ENCODE data around the gene GOLGA6L7. TPM values are rescaled to one million over a fixed set of nuclear protein-coding genes. Genes with fewer than 3 reads are reported as not detected.
"Not testable (repeated sequence)": the region's sequence is repeated elsewhere in the genome, so short reads cannot be mapped to it uniquely, and the experiment has no call there.

The GOLGA6L7 gene
- total and polyA plus RNA-seq, 3 donors from 2014 or later: 4.3 to 15.7 (median 13.6) TPM

DNA sequence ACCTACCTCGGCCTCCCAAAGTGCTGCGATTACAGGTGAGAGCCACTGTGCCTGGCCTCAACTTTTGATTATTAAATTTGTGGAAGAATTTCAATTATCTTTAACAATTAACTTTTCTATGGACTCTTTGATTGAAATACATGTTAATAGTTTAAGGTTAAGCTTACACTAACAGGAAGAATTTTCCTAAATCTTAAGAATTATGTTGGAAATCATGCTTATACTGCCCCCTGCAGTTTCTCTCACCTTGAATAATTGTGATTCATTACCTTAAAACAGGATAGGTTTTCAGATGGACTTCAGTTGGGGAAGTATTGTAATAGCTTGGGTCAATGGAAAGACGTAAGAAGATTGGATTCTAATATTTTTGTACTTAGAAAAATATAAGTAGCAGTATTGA is 54.2 kb downstream of the GOLGA6L7 start:
- H3K4me3 ChIP-seq; H3K27me3 ChIP-seq; H3K9me3 ChIP-seq; H3K27ac ChIP-seq; DNase-seq; intact Hi-C loops (cut with DNase I; ENCODE audit: low total_unique reads); H3K4me1 ChIP-seq; H3K36me3 ChIP-seq (ENCODE audit: low read depth, missing control alignments): not testable (repeated sequence)
- TF ChIP-seq, protein P1, sequence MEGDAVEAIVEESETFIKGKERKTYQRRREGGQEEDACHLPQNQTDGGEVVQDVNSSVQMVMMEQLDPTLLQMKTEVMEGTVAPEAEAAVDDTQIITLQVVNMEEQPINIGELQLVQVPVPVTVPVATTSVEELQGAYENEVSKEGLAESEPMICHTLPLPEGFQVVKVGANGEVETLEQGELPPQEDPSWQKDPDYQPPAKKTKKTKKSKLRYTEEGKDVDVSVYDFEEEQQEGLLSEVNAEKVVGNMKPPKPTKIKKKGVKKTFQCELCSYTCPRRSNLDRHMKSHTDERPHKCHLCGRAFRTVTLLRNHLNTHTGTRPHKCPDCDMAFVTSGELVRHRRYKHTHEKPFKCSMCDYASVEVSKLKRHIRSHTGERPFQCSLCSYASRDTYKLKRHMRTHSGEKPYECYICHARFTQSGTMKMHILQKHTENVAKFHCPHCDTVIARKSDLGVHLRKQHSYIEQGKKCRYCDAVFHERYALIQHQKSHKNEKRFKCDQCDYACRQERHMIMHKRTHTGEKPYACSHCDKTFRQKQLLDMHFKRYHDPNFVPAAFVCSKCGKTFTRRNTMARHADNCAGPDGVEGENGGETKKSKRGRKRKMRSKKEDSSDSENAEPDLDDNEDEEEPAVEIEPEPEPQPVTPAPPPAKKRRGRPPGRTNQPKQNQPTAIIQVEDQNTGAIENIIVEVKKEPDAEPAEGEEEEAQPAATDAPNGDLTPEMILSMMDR (IDR thresholded peaks at IDR 0.05): peak in 1 of 3 experiments; percentile 18
- 89 to 94% methylated on average over 3 of the region's 3 CpGs for WGBS, 2 donors

Other genes with a start within 250 kb of the GOLGA6L7 start
- 10 to 100 TPM in 1 of 2 donors, 1 to 10 TPM in 1; 7.2 to 17.6 TPM for gene GOLGA8M, start 136.2 kb downstream of the GOLGA6L7 start, total RNA-seq
- 8.7 TPM for gene GOLGA8M, start 136.2 kb downstream of the GOLGA6L7 start, polyA plus RNA-seq (ENCODE audit: insufficient read depth, low read depth, low replicate concordance)
- gene APBA2, start 37.3 kb upstream of the GOLGA6L7 start, total RNA-seq: 10 to 100 TPM; 29.5 to 37.7 TPM
- 18.5 TPM for gene APBA2, start 37.3 kb upstream of the GOLGA6L7 start, polyA plus RNA-seq (ENCODE audit: insufficient read depth, low read depth, low replicate concordance)

All from testis (tissue), 3 donors.